Gastroesophageal sphincter (tissue), 3 donors: Measurements from ENCODE around the gene PSME4.

ENCODE experiments used
- EP300 ChIP-seq: sonication (generic); formaldehyde crosslinking; IDR thresholded peaks from one replicate; pipeline ENCODE4 v1.6.1; 2017; ENCODE audit warnings: antibody characterized with exemption, mild to moderate bottlenecking
- POLR2A ChIP-seq, 2 donors: fragments of 450-650 bp; IDR thresholded peaks; one replicate each; pipeline ENCODE4 v1.6.1; 2017; ENCODE audit warnings: antibody characterized with exemption in 2 of 2, mild to moderate bottlenecking in 2 of 2, moderate library complexity in 1 of 2
- TF ChIP-seq, protein P1 (sequence below), 4 experiments: fragments of 200-600 bp in 2 of 4; fragments of 450-650 bp in 2 of 4; sonication (generic) in 1 of 4; IDR thresholded peaks; one replicate each; pipeline ENCODE4 v1.5.1; 2017 to 2019; ENCODE audit warnings: antibody characterized with exemption in 4 of 4, mild to moderate bottlenecking in 2 of 4, moderate library complexity in 2 of 4

DNA sequence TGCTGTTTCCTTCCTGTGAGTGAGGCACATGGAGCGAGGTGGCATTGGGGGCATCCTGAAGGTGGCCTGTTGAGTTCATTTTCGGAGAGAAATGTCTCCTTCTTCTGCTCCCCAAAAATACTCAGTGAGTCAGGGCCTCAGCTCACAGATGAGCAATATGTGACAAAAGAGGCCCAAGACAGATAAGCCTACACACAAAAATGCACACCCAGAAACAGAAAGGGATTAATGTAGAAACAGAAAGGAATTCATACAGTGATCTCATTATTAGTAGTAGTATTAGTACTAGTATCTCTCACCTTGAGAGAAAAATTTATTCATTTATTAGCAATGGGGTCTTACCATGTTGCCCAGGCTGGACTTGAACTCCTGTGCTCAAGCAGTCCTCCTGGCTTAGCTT is 116.1 kb downstream of the PSME4 start:
- TF ChIP-seq, protein P1, sequence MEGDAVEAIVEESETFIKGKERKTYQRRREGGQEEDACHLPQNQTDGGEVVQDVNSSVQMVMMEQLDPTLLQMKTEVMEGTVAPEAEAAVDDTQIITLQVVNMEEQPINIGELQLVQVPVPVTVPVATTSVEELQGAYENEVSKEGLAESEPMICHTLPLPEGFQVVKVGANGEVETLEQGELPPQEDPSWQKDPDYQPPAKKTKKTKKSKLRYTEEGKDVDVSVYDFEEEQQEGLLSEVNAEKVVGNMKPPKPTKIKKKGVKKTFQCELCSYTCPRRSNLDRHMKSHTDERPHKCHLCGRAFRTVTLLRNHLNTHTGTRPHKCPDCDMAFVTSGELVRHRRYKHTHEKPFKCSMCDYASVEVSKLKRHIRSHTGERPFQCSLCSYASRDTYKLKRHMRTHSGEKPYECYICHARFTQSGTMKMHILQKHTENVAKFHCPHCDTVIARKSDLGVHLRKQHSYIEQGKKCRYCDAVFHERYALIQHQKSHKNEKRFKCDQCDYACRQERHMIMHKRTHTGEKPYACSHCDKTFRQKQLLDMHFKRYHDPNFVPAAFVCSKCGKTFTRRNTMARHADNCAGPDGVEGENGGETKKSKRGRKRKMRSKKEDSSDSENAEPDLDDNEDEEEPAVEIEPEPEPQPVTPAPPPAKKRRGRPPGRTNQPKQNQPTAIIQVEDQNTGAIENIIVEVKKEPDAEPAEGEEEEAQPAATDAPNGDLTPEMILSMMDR (IDR thresholded peaks at IDR 0.05) = no peak
- TF ChIP-seq POLR2A (IDR thresholded peaks at IDR 0.05) (no peak), EP300 (no peak)
